Thyroid gland (tissue), 4 donors: ENCODE measurements around the gene UQCR11. TPM values are rescaled to one million over a fixed set of nuclear protein-coding genes. Genes with fewer than 3 reads are reported as not detected.

ENCODE experiments used
- DNase-seq, 2 donors: peaks; one replicate each; pipeline ENCODE4 v3.0.0-alpha.2; 2019
- H3K27ac ChIP-seq, 3 donors: fragments of 200-600 bp; sonication (generic); 1 replicate in 2 of 3; 2 replicates in 1 of 3; pipeline ENCODE4 v1.5.1; 2016 to 2019; ENCODE audit warnings: mild to moderate bottlenecking in 1 of 3, moderate library complexity in 1 of 3
- H3K27me3 ChIP-seq: fragments of 200-600 bp; sonication (generic); one replicate; pipeline ENCODE4 v1.5.1; 2019
- H3K36me3 ChIP-seq, 2 donors: fragments of 200-600 bp; sonication (generic); one replicate each; pipeline ENCODE4 v1.5.1; 2016 to 2019
- H3K4me1 ChIP-seq, 2 donors: fragments of 200-600 bp; sonication (generic); one replicate each; pipeline ENCODE4 v1.5.1; 2017 to 2019
- H3K4me3 ChIP-seq, 3 donors: fragments of 200-600 bp; sonication (generic); replicated peaks in 1 of 3; 1 replicate in 2 of 3; 2 replicates in 1 of 3; pipeline ENCODE4 v1.5.1; 2016; ENCODE audit warnings: mild to moderate bottlenecking in 1 of 3
- H3K9me3 ChIP-seq: fragments of 200-600 bp; sonication (generic); one replicate; pipeline ENCODE4 v1.5.1; 2017
- POLR2A ChIP-seq, 2 donors: fragments of 450-650 bp; IDR thresholded peaks; one replicate each; pipeline ENCODE4 v1.6.1; 2017; ENCODE audit warnings: antibody characterized with exemption in 2 of 2, mild to moderate bottlenecking in 2 of 2, moderate library complexity in 1 of 2
- WGBS, 2 donors: methylation state at CpG; one replicate each; pipeline ENCODE4 v1.1.5; 2017; 5-methylcytosine and 5-hydroxymethylcytosine counted together
- intact Hi-C: fragments of 100-400 bp; cut with DNase I; formaldehyde crosslinking; loops from one replicate; pipeline ENCODE4 v1.15.1; 2023
- total RNA-seq, 4 donors: library from RNA; depleted of rRNA; stranded (reverse); fragments of >200 nt; gene quantifications; one replicate each; pipeline ENCODE4 v1.2.3, GENCODE V29; 2016
- TF ChIP-seq, protein P1 (sequence below), 6 experiments: fragments of 200-600 bp in 3 of 6; fragments of 450-650 bp in 3 of 6; sonication (generic) in 3 of 6; IDR thresholded peaks; one replicate each; pipeline ENCODE4 v1.5.1; 2016 to 2019; ENCODE audit warnings: antibody characterized with exemption in 6 of 6, mild to moderate bottlenecking in 2 of 6, inconsistent platforms in 1 of 6, moderate library complexity in 1 of 6

Gene UQCR11
- total RNA-seq, 4 donors from 2014 or later = 52.0 to 154 (median 61.9) TPM

DNA sequence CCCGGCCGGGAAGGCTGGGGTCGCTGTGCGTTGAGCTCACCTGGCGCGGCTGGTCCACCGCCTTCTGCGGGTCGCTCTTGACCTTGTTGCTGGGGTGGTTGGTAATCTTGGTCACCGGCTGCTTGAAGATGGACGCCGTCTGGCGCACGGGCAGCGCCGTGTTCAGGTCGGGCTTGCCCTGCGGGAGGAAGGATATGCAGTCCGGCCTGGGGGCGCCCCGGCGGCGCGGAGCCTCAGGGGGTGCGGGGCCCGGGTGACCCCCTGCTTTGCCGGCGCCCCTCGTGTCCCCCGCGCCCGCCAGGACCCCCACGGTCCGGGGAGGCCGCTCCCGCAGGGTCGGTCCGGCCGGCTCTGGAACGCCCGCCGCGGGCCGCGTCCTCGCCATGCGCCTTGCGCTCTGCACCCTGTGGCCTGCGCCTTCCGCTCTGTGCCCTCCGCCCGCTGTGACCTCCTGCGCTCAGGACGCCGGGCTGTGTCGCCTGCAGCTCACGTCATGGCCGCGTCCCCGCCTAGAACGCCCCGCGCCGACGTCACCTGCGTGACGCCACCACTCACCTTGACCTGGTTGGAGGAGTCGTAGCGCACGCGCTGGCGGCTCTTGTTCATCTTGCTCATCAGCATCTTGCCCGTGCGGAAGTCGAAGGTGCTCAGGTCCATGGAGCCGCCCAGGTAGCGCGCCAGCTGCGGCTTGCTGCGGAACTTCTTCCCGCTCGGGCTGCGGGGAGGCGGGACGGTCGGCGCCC lies 20.6 kb downstream of the UQCR11 start:
- Histone ChIP-seq H3K27me3 (no peaks in the 10 kb centered on the region), H3K27ac (no peak overlapping the region), H3K36me3 (peaks cover 34 to 45% of the 10 kb centered on the region in 2 donors), H3K4me1 (no peaks in the 10 kb centered on the region), H3K4me3 (no peak overlapping the region), H3K9me3 (no peaks in the 10 kb centered on the region)
- no peak for DNase-seq
- TF ChIP-seq, protein P1, sequence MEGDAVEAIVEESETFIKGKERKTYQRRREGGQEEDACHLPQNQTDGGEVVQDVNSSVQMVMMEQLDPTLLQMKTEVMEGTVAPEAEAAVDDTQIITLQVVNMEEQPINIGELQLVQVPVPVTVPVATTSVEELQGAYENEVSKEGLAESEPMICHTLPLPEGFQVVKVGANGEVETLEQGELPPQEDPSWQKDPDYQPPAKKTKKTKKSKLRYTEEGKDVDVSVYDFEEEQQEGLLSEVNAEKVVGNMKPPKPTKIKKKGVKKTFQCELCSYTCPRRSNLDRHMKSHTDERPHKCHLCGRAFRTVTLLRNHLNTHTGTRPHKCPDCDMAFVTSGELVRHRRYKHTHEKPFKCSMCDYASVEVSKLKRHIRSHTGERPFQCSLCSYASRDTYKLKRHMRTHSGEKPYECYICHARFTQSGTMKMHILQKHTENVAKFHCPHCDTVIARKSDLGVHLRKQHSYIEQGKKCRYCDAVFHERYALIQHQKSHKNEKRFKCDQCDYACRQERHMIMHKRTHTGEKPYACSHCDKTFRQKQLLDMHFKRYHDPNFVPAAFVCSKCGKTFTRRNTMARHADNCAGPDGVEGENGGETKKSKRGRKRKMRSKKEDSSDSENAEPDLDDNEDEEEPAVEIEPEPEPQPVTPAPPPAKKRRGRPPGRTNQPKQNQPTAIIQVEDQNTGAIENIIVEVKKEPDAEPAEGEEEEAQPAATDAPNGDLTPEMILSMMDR (IDR thresholded peaks at IDR 0.05) = no peak
- TF ChIP-seq POLR2A (IDR thresholded peaks at IDR 0.05) = no peak
- WGBS, 2 donors = 92 to 94% methylated on average over 56 to 71 of the region's 87 CpGs
- intact Hi-C loops = no loop called here

DNA sequence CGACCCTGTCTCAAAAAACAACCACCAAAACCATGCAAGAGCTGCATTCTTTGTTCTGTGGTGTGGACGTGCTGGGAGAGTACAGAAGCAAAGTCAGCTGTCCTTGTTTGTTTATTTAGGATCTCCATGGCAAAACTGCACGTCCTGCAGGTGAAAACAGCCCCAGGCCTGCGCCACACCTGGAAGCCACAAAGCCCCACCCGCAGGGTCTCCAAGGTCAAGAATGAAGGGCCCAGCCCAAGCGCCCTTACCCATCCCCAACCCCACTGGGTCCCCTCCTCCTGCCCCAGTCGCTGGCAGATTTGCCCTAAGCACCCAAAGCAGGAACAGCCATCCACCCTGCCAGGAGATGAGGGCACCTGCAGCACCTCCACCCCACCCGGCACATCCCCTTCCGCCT lies 23.1 kb downstream of the UQCR11 start:
- intact Hi-C loops = no loop called here
- Histone ChIP-seq H3K36me3 (peaks cover 34 to 54% of the 10 kb centered on the region in 2 donors), H3K27me3 (no peaks in the 10 kb centered on the region), H3K9me3 (no peaks in the 10 kb centered on the region), H3K27ac (no peak overlapping the region), H3K4me1 (no peaks in the 10 kb centered on the region), H3K4me3 (no peak overlapping the region)
- DNase-seq = no peak
- TF ChIP-seq, protein P1 (IDR thresholded peaks at IDR 0.05) = no peak
- WGBS, 2 donors = 85 to 100% methylated on average over 1 to 7 of the region's 9 CpGs

DNA sequence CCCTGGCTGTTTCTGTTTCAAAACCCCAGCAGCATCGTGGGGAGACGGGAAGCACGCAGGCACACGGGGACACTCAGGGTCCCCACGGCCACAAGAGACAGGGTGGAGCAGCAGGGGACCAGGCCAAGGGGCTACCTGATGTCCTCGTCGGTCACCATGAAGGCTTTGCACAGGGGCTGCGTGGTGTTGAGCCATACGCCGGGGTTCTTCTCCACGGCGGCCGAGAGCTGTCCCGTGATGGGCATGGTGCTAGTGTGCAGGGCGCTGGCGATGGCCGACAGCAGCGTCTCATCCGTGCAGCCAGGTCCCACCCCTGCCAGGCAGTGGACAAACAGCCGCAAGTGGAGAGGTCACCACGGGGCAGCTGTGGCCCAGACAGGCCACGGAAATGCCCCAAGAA lies 24.3 kb downstream of the UQCR11 start:
- intact Hi-C loops = no loop called here
- H3K27me3 ChIP-seq = no peaks in the 10 kb centered on the region
- no peak overlapping the region for H3K4me3 ChIP-seq
- TF ChIP-seq, protein P1 (IDR thresholded peaks at IDR 0.05) = no peak
- TF ChIP-seq POLR2A (IDR thresholded peaks at IDR 0.05) = no peak
- no peak overlapping the region for H3K27ac ChIP-seq
- H3K36me3 ChIP-seq = peaks cover 34 to 56% of the 10 kb centered on the region in 2 donors
- H3K4me1 ChIP-seq = no peaks in the 10 kb centered on the region
- 90 to 98% methylated on average over 8 to 13 of the region's 22 CpGs for WGBS, 2 donors
- no peak for DNase-seq
- no peaks in the 10 kb centered on the region for H3K9me3 ChIP-seq

DNA sequence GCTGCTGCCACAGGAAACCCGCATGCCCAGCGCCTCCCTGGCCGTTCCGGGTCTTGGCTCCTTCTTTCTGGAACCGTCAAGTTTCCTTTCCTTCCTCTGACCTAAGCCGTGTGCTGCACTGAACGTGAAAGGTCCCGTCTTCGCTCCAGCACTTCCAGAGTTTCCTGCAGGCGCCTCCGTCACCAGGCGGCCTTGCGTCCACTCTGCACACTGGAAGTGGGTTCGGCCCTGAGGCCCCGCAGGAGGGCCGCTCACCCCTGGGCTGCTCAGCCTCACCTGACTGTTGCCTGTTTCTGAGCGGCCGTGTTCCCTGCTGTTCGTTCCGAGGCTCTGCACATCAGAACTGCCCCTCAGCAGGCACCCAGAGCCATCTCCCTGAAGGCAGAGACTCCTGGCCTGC lies 24.9 kb downstream of the UQCR11 start:
- H3K27ac ChIP-seq = no peak overlapping the region
- no peak overlapping the region for H3K4me3 ChIP-seq
- H3K36me3 ChIP-seq = peaks cover 34 to 56% of the 10 kb centered on the region in 2 donors
- no peaks in the 10 kb centered on the region for H3K4me1 ChIP-seq
- intact Hi-C loops = no loop called here
- DNase-seq = no peak
- no peaks in the 10 kb centered on the region for H3K9me3 ChIP-seq
- no peaks in the 10 kb centered on the region for H3K27me3 ChIP-seq
- no peak for TF ChIP-seq POLR2A (IDR thresholded peaks at IDR 0.05)
- TF ChIP-seq, protein P1 (IDR thresholded peaks at IDR 0.05) = no peak
- WGBS, 2 donors = 94 to 98% methylated on average over 20 of the region's 20 CpGs

DNA sequence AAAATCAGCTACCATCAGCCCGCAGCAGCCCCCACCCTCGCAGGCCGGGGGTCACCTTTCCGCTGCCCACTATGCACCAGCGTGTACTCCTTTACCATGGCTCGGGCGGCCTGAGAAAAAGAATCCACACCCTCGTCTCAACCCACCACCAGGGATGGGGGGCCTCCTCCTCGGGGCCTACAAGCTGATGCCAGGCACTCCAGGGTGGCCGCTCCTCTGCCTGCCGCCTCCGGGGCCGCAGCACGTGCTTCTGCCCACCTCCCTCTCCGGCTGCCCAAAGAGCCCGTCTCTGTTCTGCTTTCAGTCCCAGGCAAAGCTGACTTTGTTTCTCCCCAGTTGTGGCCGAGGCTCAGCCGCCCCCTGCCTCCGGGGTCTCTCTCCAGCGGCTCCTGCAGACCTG lies 26.0 kb downstream of the UQCR11 start:
- TF ChIP-seq, protein P1 (IDR thresholded peaks at IDR 0.05) = no peak
- TF ChIP-seq POLR2A (IDR thresholded peaks at IDR 0.05) = no peak
- Histone ChIP-seq H3K4me1 (no peaks in the 10 kb centered on the region), H3K9me3 (no peaks in the 10 kb centered on the region), H3K27me3 (no peaks in the 10 kb centered on the region), H3K36me3 (peaks cover 30 to 49% of the 10 kb centered on the region in 2 donors), H3K27ac (no peak overlapping the region), H3K4me3 (no peak overlapping the region)
- no peak for DNase-seq
- intact Hi-C loops = no loop called here
- 95 to 97% methylated on average over 20 of the region's 20 CpGs for WGBS, 2 donors
